Osteocyte (in vitro differentiated cells): ENCODE data around the gene SLC17A9. TPM values are rescaled to one million over a fixed set of nuclear protein-coding genes. Genes with fewer than 3 reads are reported as not detected.

ENCODE experiments used
- DNase-seq: peaks from one replicate; pipeline ENCODE4 v3.0.0; 2021; ENCODE audit warnings: mixed read lengths; ENCODE audit not compliant: unreplicated experiment; ENCODE audit errors: extremely low spot score
- H3K27ac Mint-ChIP-seq: one replicate; pipeline ENCODE4 v1.8.0; 2021; ENCODE audit warnings: mild to moderate bottlenecking, mixed read lengths; ENCODE audit not compliant: unreplicated experiment
- H3K27me3 Mint-ChIP-seq: one replicate; pipeline ENCODE4 v1.8.0; 2021; ENCODE audit warnings: mixed read lengths; ENCODE audit not compliant: unreplicated experiment
- H3K36me3 Mint-ChIP-seq: one replicate; pipeline ENCODE4 v1.8.0; 2021; ENCODE audit warnings: mixed read lengths; ENCODE audit not compliant: unreplicated experiment
- H3K4me1 Mint-ChIP-seq: one replicate; pipeline ENCODE4 v1.8.0; 2021; ENCODE audit warnings: mixed read lengths; ENCODE audit not compliant: unreplicated experiment
- H3K4me3 Mint-ChIP-seq: one replicate; pipeline ENCODE4 v1.8.0; 2021; ENCODE audit warnings: mild to moderate bottlenecking, moderate library complexity, mixed read lengths; ENCODE audit not compliant: unreplicated experiment
- H3K9me3 Mint-ChIP-seq: one replicate; pipeline ENCODE4 v1.8.0; 2021; ENCODE audit warnings: mixed read lengths; ENCODE audit not compliant: unreplicated experiment
- CTCF ChIP-seq: fragments of 200-600 bp; sonication (generic); IDR thresholded peaks from 2 replicates; pipeline ENCODE4 v1.5.0; 2021; ENCODE audit warnings: antibody characterized with exemption, mild to moderate bottlenecking, moderate library complexity
- total RNA-seq: library from RNA; stranded (reverse); gene quantifications from 2 replicates; pipeline ENCODE4 v1.2.1, GENCODE V29; 2021

SLC17A9 gene
- total RNA-seq, 1 donor from 2014 or later = not detected

- peaks cover 50% of the 10 kb centered on the region for H3K36me3 Mint-ChIP-seq
- no peak for DNase-seq
- peaks cover 2% of the 10 kb centered on the region for H3K4me1 Mint-ChIP-seq
- no peak overlapping the region for H3K27ac Mint-ChIP-seq
- H3K27me3 Mint-ChIP-seq = no peaks in the 10 kb centered on the region
- no peak for TF ChIP-seq CTCF
- no peaks in the 10 kb centered on the region for H3K9me3 Mint-ChIP-seq
- H3K4me3 Mint-ChIP-seq = no peak overlapping the region
Observed at GRCh38 chr20:62945771-62946339, 6.7 kb upstream of the SLC17A9 start.

- DNase-seq = no peak
- no peaks in the 10 kb centered on the region for H3K27me3 Mint-ChIP-seq
Observed at GRCh38 chr20:62946918-62947317, 5.6 kb upstream of the SLC17A9 start.

DNA sequence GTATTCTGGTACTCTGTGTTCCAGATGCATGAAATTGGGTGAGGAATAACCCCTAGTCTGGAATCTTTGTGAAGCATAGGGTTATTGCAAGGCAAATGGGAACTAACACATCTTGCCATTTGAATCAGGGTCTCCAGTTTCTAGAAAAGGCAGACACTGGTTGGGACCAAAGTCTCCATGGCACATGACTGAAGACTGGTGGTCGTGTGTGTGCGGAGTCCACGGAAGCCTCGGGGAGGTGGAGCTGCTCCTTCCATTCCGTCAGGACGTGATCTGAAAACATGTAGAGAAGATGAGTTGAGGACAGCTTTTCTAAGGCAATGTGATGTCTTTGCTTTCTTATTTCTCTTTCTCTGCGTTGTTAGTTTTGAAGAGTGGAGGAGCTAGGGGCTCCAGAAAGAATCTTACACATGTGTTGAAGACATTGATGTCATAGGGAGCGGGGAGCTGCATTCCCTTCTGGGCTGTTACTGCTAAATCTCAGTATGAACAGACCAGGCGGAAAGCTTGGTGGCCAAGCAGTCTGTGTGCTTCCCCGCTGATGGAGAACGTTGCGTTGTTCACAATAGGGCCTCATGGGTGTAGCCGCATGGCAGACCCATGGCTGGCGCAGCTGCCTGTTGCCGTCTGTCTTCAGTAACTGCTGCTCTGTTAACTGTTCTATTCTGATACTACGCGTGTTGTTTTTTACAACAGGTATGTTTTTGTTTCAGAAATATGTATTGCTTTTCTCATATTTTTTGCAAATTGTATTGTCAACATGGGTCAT lies 4.8 kb upstream of the SLC17A9 start:
- Mint-ChIP-seq H3K36me3 (peaks cover 43% of the 10 kb centered on the region), H3K27me3 (no peaks in the 10 kb centered on the region), H3K4me3 (no peak overlapping the region), H3K4me1 (no peaks in the 10 kb centered on the region), H3K27ac (no peak overlapping the region), H3K9me3 (no peaks in the 10 kb centered on the region)
- TF ChIP-seq CTCF = no peak
- DNase-seq = no peak

More at GRCh38 chr20:62946918-62947317, 5.6 kb upstream of the SLC17A9 start:
- no peaks in the 10 kb centered on the region for H3K4me1 Mint-ChIP-seq
- H3K27ac Mint-ChIP-seq = no peak overlapping the region
- no peaks in the 10 kb centered on the region for H3K9me3 Mint-ChIP-seq
- no peak for TF ChIP-seq CTCF
- no peak overlapping the region for H3K4me3 Mint-ChIP-seq
- peaks cover 44% of the 10 kb centered on the region for H3K36me3 Mint-ChIP-seq

- no peak for DNase-seq
- peaks cover 8% of the 10 kb centered on the region for H3K4me1 Mint-ChIP-seq
- TF ChIP-seq CTCF = no peak
- no peaks in the 10 kb centered on the region for H3K27me3 Mint-ChIP-seq
- no peak overlapping the region for H3K4me3 Mint-ChIP-seq
- H3K9me3 Mint-ChIP-seq = no peaks in the 10 kb centered on the region
- H3K27ac Mint-ChIP-seq = no peak overlapping the region
- H3K36me3 Mint-ChIP-seq = peaks cover 40% of the 10 kb centered on the region
Observed at GRCh38 chr20:62949153-62949821, 3.2 kb upstream of the SLC17A9 start.

- no peak for TF ChIP-seq CTCF
Observed at GRCh38 chr20:62949962-62950361, 2.5 kb upstream of the SLC17A9 start.

More at GRCh38 chr20:62949962-62950361, 2.5 kb upstream of the SLC17A9 start:
- DNase-seq = no peak
- Mint-ChIP-seq H3K4me3 (no peak overlapping the region), H3K27me3 (no peaks in the 10 kb centered on the region), H3K9me3 (no peaks in the 10 kb centered on the region), H3K4me1 (peaks cover 9% of the 10 kb centered on the region), H3K36me3 (peaks cover 36% of the 10 kb centered on the region), H3K27ac (no peak overlapping the region)
